ENCODE data around the gene CLMP.

The CLMP gene

GRCh38 chr11:123076484-123076883 lies 118.6 kb downstream of the CLMP start:
- CTCF ChIA-PET = no interaction called here
- TF ChIP-seq CTCF (conservative IDR thresholded peaks at IDR 0.05; ENCODE audit: low read depth) = no peak
- H3K27ac ChIP-seq = no peak overlapping the region
- POLR2A ChIA-PET (ENCODE audit: low non-redundant PET) = no interaction called here
- DNase-seq (ENCODE audit: low spot score) = no peak

- H3K27ac ChIP-seq = no peak overlapping the region
- ChIA-PET CTCF (interaction anchor here (0.6 to 0.7 kb wide), 3 partner anchors 174 to 634 kb away, joined by 3 read pairs; no protein-coding TSS in a partner anchor), POLR2A (ENCODE audit: low non-redundant PET) (no interaction called here)
- no peak for DNase-seq (ENCODE audit: low spot score)
- no peak for TF ChIP-seq CTCF (conservative IDR thresholded peaks at IDR 0.05; ENCODE audit: low read depth)
Observed at GRCh38 chr11:123073343-123074057, 121.5 kb downstream of the CLMP start.

- TF ChIP-seq CTCF (conservative IDR thresholded peaks at IDR 0.05; ENCODE audit: low read depth) = no peak
- CTCF ChIA-PET = interaction anchor here (0.8 kb wide), 1 partner anchor 39 kb away, joined by 3 read pairs; no protein-coding TSS in a partner anchor
- H3K27ac ChIP-seq = no peak overlapping the region
Observed at GRCh38 chr11:123072762-123073161, 122.3 kb downstream of the CLMP start.

GRCh38 chr11:123072332-123072761 lies 122.7 kb downstream of the CLMP start:
- ChIA-PET POLR2A (ENCODE audit: low non-redundant PET) (no interaction called here), CTCF (interaction anchor here (0.8 kb wide), 1 partner anchor 39 kb away, joined by 3 read pairs; no protein-coding TSS in a partner anchor)
- DNase-seq (ENCODE audit: low spot score) = no peak
- no peak overlapping the region for H3K27ac ChIP-seq
- no peak for TF ChIP-seq CTCF (conservative IDR thresholded peaks at IDR 0.05; ENCODE audit: low read depth)

More at GRCh38 chr11:123072762-123073161, 122.3 kb downstream of the CLMP start:
- POLR2A ChIA-PET (ENCODE audit: low non-redundant PET) = no interaction called here
- DNase-seq (ENCODE audit: low spot score) = no peak

- POLR2A ChIA-PET (ENCODE audit: low non-redundant PET) = interaction anchor here (0.6 kb wide), 1 partner anchor 8 kb away, joined by 3 read pairs; no protein-coding TSS in a partner anchor
- H3K27ac ChIP-seq = no peak overlapping the region
- no peak for TF ChIP-seq CTCF (conservative IDR thresholded peaks at IDR 0.05; ENCODE audit: low read depth)
- no peak for DNase-seq (ENCODE audit: low spot score)
- CTCF ChIA-PET = no interaction called here
Observed at GRCh38 chr11:123069908-123070821, 124.9 kb downstream of the CLMP start.

- no peak for TF ChIP-seq CTCF (conservative IDR thresholded peaks at IDR 0.05; ENCODE audit: low read depth)
- no peak overlapping the region; the same call in 1 of the 2 replicates for H3K27ac ChIP-seq
- DNase-seq (ENCODE audit: low spot score) = no peak
- CTCF ChIA-PET = no interaction called here
- POLR2A ChIA-PET (ENCODE audit: low non-redundant PET) = no interaction called here
Observed at GRCh38 chr11:123065621-123066020, 129.4 kb downstream of the CLMP start.

All from RWPE1 (cell line).